GM18499 (cell line): ENCODE measurements around the gene KIAA1671.

ENCODE experiments used
- ATAC-seq: cut with Tn5 transposase; IDR thresholded peaks from one replicate; pipeline ENCODE4 v1.9.1; 2021; ENCODE audit warnings: moderate number of reproducible peaks; ENCODE audit not compliant: insufficient read depth, unreplicated experiment

The KIAA1671 gene

GRCh38 chr22:25131198-25131887 is 178.8 kb downstream of the KIAA1671 start:
- no peak for ATAC-seq

- ATAC-seq: no peak
Measured at GRCh38 chr22:25134028-25134427, 181.5 kb downstream of the KIAA1671 start.

GRCh38 chr22:25134451-25134850 is 181.9 kb downstream of the KIAA1671 start:
- ATAC-seq: no peak

GRCh38 chr22:25136953-25137576 is 184.5 kb downstream of the KIAA1671 start:
- no peak for ATAC-seq

- ATAC-seq: no peak
Measured at GRCh38 chr22:25137577-25138525, 185.3 kb downstream of the KIAA1671 start.

GRCh38 chr22:25139062-25139461 is 186.5 kb downstream of the KIAA1671 start:
- ATAC-seq: no peak

- ATAC-seq: no peak
Measured at GRCh38 chr22:25142102-25142501, 189.6 kb downstream of the KIAA1671 start.

- no peak for ATAC-seq
Measured at GRCh38 chr22:25143156-25144076, 190.9 kb downstream of the KIAA1671 start.

- ATAC-seq: no peak
Measured at GRCh38 chr22:25144522-25144921, 192.0 kb downstream of the KIAA1671 start.

GRCh38 chr22:25146307-25146706 is 193.8 kb downstream of the KIAA1671 start:
- ATAC-seq: no peak

- ATAC-seq: no peak
Measured at GRCh38 chr22:25146906-25147641, 194.6 kb downstream of the KIAA1671 start.

GRCh38 chr22:25147642-25147928 is 195.1 kb downstream of the KIAA1671 start:
- no peak for ATAC-seq

GRCh38 chr22:25148149-25148691 is 195.7 kb downstream of the KIAA1671 start:
- no peak for ATAC-seq

- ATAC-seq: no peak
Measured at GRCh38 chr22:25149014-25149413, 196.5 kb downstream of the KIAA1671 start.

- no peak for ATAC-seq
Measured at GRCh38 chr22:25153961-25154666, 201.6 kb downstream of the KIAA1671 start.

- ATAC-seq: no peak
Measured at GRCh38 chr22:25154667-25154999, 202.1 kb downstream of the KIAA1671 start.

GRCh38 chr22:25156736-25157135 is 204.2 kb downstream of the KIAA1671 start:
- ATAC-seq: no peak

- no peak for ATAC-seq
Measured at GRCh38 chr22:25159028-25159427, 206.5 kb downstream of the KIAA1671 start.
